HCT116 (cell line): ENCODE results near the gene DIP2B. TPM values are rescaled to one million over a fixed set of nuclear protein-coding genes. Genes with fewer than 3 reads are reported as not detected.

ENCODE experiments used
- ATAC-seq: fragments of 200-7000 bp; cut with Tn5 transposase; 2 replicates; pipeline ENCODE4 v1.9.1; 2020; ENCODE audit warnings: mild to moderate bottlenecking, moderate library complexity
- BruUV-seq: library from RNA; stranded (reverse); fragments of 400-500 nt; replicated peaks from 2 replicates; lab custom pipeline; 2021; lab: Mats Ljungman, UMichigan
- CTCF ChIA-PET: fragments of 300-600 bp; sonication (Branson Sonifier 250); formaldehyde crosslinking; loops from one replicate; lab custom pipeline; 2021; ENCODE audit warnings: antibody characterized with exemption; lab: Charles Lee
- POLR2A ChIA-PET: fragments of 300-600, 350-600 bp; sonication (Branson Sonifier 250); formaldehyde crosslinking; loops from one replicate; lab custom pipeline; 2021; ENCODE audit warnings: antibody characterized with exemption; lab: Charles Lee
- RAD21 ChIA-PET, 2 experiments: fragments of 300-600 bp; sonication (Branson Sonifier 250); formaldehyde crosslinking; loops; one replicate each; lab custom pipeline; 2023; ENCODE audit warnings: low total read pairs in 2 of 2; ENCODE audit not compliant: uncharacterized antibody in 2 of 2, unreplicated experiment in 2 of 2, low non-redundant PET in 1 of 2; lab: Charles Lee
- DNase-seq: peaks from one replicate; pipeline ENCODE4 v3.0.0-alpha.2; 2010; ENCODE audit warnings: low read depth, low spot score
- H2AFZ ChIP-seq: fragments of 200-600 bp; shearing (Covaris generic), sonication (generic); 2 replicates; pipeline ENCODE4 v1.6.1; 2017; ENCODE audit warnings: low read depth, mixed run types, mixed read lengths, antibody characterized with exemption, low read length; ENCODE audit not compliant: poor library complexity, severe bottlenecking
- H3K27ac ChIP-seq: 2 replicates; pipeline ENCODE4 v1.5.1; 2012; ENCODE audit warnings: low read depth, low read length
- H3K27me3 ChIP-seq: fragments of 200-600 bp; sonication (generic); 2 replicates; pipeline ENCODE4 v1.6.1; 2016; ENCODE audit warnings: mixed run types, low read length, mixed read lengths; ENCODE audit not compliant: insufficient read depth
- H3K36me3 ChIP-seq, 2 experiments: fragments of 200-500 bp in 1 of 2; fragments of 200-600 bp in 1 of 2; sonication (Bioruptor generic) in 1 of 2; sonication (generic) in 1 of 2; 2 replicates each; pipeline versions ENCODE4 v1.5.1 to v1.6.1; 2014 to 2016; ENCODE audit warnings: low read length in 2 of 2, inconsistent platforms in 1 of 2, mixed read lengths in 1 of 2, mixed run types in 1 of 2; ENCODE audit not compliant: insufficient read depth in 2 of 2, control insufficient read depth in 1 of 2
- H3K4me1 ChIP-seq, 2 experiments: fragments of 200-600 bp in 1 of 2; sonication (generic) in 1 of 2; 2 replicates each; pipeline versions ENCODE4 v1.5.1 to v1.6.1; 2012 to 2017; ENCODE audit warnings: low read length in 2 of 2, inconsistent platforms in 1 of 2, mild to moderate bottlenecking in 1 of 2, mixed read lengths in 1 of 2, mixed run types in 1 of 2, moderate library complexity in 1 of 2; ENCODE audit not compliant: insufficient read depth in 2 of 2, control insufficient read depth in 1 of 2
- H3K4me2 ChIP-seq: fragments of 200-600 bp; sonication (generic); 2 replicates; pipeline ENCODE4 v1.6.1; 2017; ENCODE audit warnings: mixed run types, low read length, mixed read lengths
- H3K4me3 ChIP-seq, 2 experiments: fragments of 200-600 bp in 1 of 2; sonication (generic) in 1 of 2; replicated peaks in 1 of 2; 2 replicates each; pipeline ENCODE4 v1.5.1; 2011 to 2016; ENCODE audit warnings: low read length in 2 of 2, control low read depth in 1 of 2, low read depth in 1 of 2, mild to moderate bottlenecking in 1 of 2, mixed read lengths in 1 of 2, mixed run types in 1 of 2
- H3K79me2 ChIP-seq: fragments of 200-600 bp; sonication (generic); 2 replicates; pipeline ENCODE4 v1.6.1; 2017; ENCODE audit warnings: mild to moderate bottlenecking, mixed run types, low read length, moderate library complexity, mixed read lengths; ENCODE audit not compliant: insufficient read depth
- H3K9ac ChIP-seq: fragments of 200-600 bp; sonication (generic); 2 replicates; pipeline ENCODE4 v1.6.1; 2016; ENCODE audit warnings: low read length, mixed read lengths
- H3K9me2 ChIP-seq: fragments of 200-600 bp; sonication (generic), shearing (Covaris generic); 2 replicates; pipeline ENCODE4 v1.6.1; 2017; ENCODE audit warnings: mixed run types, mild to moderate bottlenecking, moderate library complexity; ENCODE audit not compliant: insufficient read depth
- H3K9me3 ChIP-seq, 2 experiments: fragments of 200-500 bp in 1 of 2; fragments of 200-600 bp in 1 of 2; sonication (Bioruptor generic) in 1 of 2; sonication (generic) in 1 of 2; 2 replicates each; pipeline ENCODE4 v1.6.1; 2014 to 2017; ENCODE audit warnings: low read length in 2 of 2, mixed read lengths in 2 of 2, inconsistent platforms in 1 of 2, low read depth in 1 of 2, mild to moderate bottlenecking in 1 of 2, mixed run types in 1 of 2, moderate library complexity in 1 of 2; ENCODE audit not compliant: control insufficient read depth in 1 of 2, insufficient read depth in 1 of 2
- H4K20me1 ChIP-seq: fragments of 200-600 bp; sonication (generic), shearing (Covaris generic); 2 replicates; pipeline ENCODE4 v1.6.1; 2017; ENCODE audit warnings: mixed run types, mild to moderate bottlenecking, moderate library complexity; ENCODE audit not compliant: insufficient read depth
- CBX3 ChIP-seq: IDR thresholded peaks from 2 replicates; pipeline ENCODE4 v1.6.1; 2012; ENCODE audit warnings: low read depth
- EGR1 ChIP-seq: IDR thresholded peaks from 2 replicates; pipeline ENCODE4 v1.6.1; 2012; ENCODE audit warnings: low read depth
- ELF1 ChIP-seq: IDR thresholded peaks from 2 replicates; pipeline ENCODE4 v1.6.1; 2012; ENCODE audit warnings: low read depth, borderline replicate concordance
- EZH2 ChIP-seq: fragments of 200-600 bp; sonication (generic); IDR thresholded peaks from 2 replicates; pipeline ENCODE4 v1.6.1; 2017; ENCODE audit warnings: antibody characterized with exemption, mixed run types
- EZH2phosphoT487 ChIP-seq: fragments of 200-600 bp; IDR thresholded peaks from 2 replicates; pipeline ENCODE4 v1.6.1; 2018; ENCODE audit warnings: antibody characterized with exemption, borderline replicate concordance
- FOSL1 ChIP-seq: IDR thresholded peaks from 2 replicates; pipeline ENCODE4 v1.6.1; 2012; ENCODE audit warnings: low read depth
- JUND ChIP-seq: IDR thresholded peaks from 2 replicates; pipeline ENCODE4 v1.6.1; 2012
- POLR2A ChIP-seq: IDR thresholded peaks from 2 replicates; pipeline ENCODE4 v1.7.0; 2011; ENCODE audit warnings: borderline replicate concordance; ENCODE audit not compliant: insufficient read depth, insufficient read length; ENCODE audit errors: extremely low read depth
- RAD21 ChIP-seq: IDR thresholded peaks from 2 replicates; pipeline ENCODE4 v1.6.1; 2012; ENCODE audit warnings: low read depth, mild to moderate bottlenecking
- SIN3A ChIP-seq: IDR thresholded peaks from 2 replicates; pipeline ENCODE4 v1.6.1; 2012; ENCODE audit warnings: low read depth
- SP1 ChIP-seq: IDR thresholded peaks from 2 replicates; pipeline ENCODE4 v1.6.1; 2012; ENCODE audit warnings: low read depth
- SRF ChIP-seq: IDR thresholded peaks from 2 replicates; pipeline ENCODE4 v1.6.1; 2012; ENCODE audit warnings: low read depth
- TCF7L2 ChIP-seq: IDR thresholded peaks from 2 replicates; pipeline ENCODE4 v1.7.0; 2011; ENCODE audit warnings: borderline replicate concordance, inconsistent platforms; ENCODE audit not compliant: insufficient read depth, insufficient read length; ENCODE audit errors: extremely low read depth
- ZBTB33 ChIP-seq: IDR thresholded peaks from 2 replicates; pipeline ENCODE4 v1.6.1; 2011; ENCODE audit warnings: mild to moderate bottlenecking, low read length, moderate library complexity; ENCODE audit not compliant: insufficient replicate concordance; ENCODE audit errors: extremely low read depth
- ZFX ChIP-seq: fragments of 450-650 bp; IDR thresholded peaks from 2 replicates; pipeline ENCODE4 v1.6.1; 2017
- intact Hi-C: fragments of 100-400 bp; cut with micrococcal nuclease; formaldehyde crosslinking; loops from 2 replicates; pipeline ENCODE4 v1.10.0; 2022
- total RNA-seq: library from RNA; stranded (reverse); gene quantifications from one replicate; pipeline ENCODE4 v1.2.1, GENCODE V29; 2021; ENCODE audit not compliant: unreplicated experiment
- TF ChIP-seq, protein P1 (sequence below): IDR thresholded peaks from 2 replicates; pipeline ENCODE4 v1.6.1; 2012; ENCODE audit warnings: low read depth
- TF ChIP-seq, protein P2 (sequence below): IDR thresholded peaks from 2 replicates; pipeline ENCODE4 v1.6.1; 2012
- TF ChIP-seq, protein P3 (sequence below), 3 experiments: fragments of 200-600 bp in 1 of 3; sonication (generic) in 1 of 3; IDR thresholded peaks in 2 of 3; conservative IDR thresholded peaks in 1 of 3; 2 replicates each; pipeline ENCODE4 v1.5.1; 2012 to 2017; ENCODE audit warnings: low read depth in 2 of 3, low read length in 2 of 3, antibody characterized with exemption in 1 of 3, borderline replicate concordance in 1 of 3, control low read depth in 1 of 3, mild to moderate bottlenecking in 1 of 3, mixed read lengths in 1 of 3, mixed run types in 1 of 3, moderate library complexity in 1 of 3; ENCODE audit not compliant: insufficient read depth in 1 of 3

The DIP2B gene
- total RNA-seq, 1 experiment from 2014 or later, result 32.3 TPM

- TF ChIP-seq, protein P1, sequence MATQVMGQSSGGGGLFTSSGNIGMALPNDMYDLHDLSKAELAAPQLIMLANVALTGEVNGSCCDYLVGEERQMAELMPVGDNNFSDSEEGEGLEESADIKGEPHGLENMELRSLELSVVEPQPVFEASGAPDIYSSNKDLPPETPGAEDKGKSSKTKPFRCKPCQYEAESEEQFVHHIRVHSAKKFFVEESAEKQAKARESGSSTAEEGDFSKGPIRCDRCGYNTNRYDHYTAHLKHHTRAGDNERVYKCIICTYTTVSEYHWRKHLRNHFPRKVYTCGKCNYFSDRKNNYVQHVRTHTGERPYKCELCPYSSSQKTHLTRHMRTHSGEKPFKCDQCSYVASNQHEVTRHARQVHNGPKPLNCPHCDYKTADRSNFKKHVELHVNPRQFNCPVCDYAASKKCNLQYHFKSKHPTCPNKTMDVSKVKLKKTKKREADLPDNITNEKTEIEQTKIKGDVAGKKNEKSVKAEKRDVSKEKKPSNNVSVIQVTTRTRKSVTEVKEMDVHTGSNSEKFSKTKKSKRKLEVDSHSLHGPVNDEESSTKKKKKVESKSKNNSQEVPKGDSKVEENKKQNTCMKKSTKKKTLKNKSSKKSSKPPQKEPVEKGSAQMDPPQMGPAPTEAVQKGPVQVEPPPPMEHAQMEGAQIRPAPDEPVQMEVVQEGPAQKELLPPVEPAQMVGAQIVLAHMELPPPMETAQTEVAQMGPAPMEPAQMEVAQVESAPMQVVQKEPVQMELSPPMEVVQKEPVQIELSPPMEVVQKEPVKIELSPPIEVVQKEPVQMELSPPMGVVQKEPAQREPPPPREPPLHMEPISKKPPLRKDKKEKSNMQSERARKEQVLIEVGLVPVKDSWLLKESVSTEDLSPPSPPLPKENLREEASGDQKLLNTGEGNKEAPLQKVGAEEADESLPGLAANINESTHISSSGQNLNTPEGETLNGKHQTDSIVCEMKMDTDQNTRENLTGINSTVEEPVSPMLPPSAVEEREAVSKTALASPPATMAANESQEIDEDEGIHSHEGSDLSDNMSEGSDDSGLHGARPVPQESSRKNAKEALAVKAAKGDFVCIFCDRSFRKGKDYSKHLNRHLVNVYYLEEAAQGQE, result no peak
- TF ChIP-seq RAD21 (no peak), SIN3A (no peak), JUND (no peak), EZH2 (no peak), TCF7L2 (no peak), SRF (no peak)
- TF ChIP-seq, protein P2, sequence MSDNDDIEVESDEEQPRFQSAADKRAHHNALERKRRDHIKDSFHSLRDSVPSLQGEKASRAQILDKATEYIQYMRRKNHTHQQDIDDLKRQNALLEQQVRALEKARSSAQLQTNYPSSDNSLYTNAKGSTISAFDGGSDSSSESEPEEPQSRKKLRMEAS, result no peak
These were observed 52.6 kb downstream of the DIP2B start (continued) for GRCh38 chr12:50557421-50557820.

GRCh38 chr12:50558970-50559369 is 54.2 kb downstream of the DIP2B start:
- no TSS peak for BruUV-seq
- Histone ChIP-seq H2AFZ (no peak overlapping the region), H3K9me2 (no peaks in the 10 kb centered on the region), H3K9ac (no peak overlapping the region), H4K20me1 (no peaks in the 10 kb centered on the region)
- ATAC-seq, result no peak
- intact Hi-C loops, result no loop called here
- RAD21 ChIA-PET, result no interaction called here
- no peak for TF ChIP-seq POLR2A
- no peak for TF ChIP-seq ZBTB33
- TF ChIP-seq ELF1, result no peak
- TF ChIP-seq EZH2, result no peak
- TF ChIP-seq, protein P3, sequence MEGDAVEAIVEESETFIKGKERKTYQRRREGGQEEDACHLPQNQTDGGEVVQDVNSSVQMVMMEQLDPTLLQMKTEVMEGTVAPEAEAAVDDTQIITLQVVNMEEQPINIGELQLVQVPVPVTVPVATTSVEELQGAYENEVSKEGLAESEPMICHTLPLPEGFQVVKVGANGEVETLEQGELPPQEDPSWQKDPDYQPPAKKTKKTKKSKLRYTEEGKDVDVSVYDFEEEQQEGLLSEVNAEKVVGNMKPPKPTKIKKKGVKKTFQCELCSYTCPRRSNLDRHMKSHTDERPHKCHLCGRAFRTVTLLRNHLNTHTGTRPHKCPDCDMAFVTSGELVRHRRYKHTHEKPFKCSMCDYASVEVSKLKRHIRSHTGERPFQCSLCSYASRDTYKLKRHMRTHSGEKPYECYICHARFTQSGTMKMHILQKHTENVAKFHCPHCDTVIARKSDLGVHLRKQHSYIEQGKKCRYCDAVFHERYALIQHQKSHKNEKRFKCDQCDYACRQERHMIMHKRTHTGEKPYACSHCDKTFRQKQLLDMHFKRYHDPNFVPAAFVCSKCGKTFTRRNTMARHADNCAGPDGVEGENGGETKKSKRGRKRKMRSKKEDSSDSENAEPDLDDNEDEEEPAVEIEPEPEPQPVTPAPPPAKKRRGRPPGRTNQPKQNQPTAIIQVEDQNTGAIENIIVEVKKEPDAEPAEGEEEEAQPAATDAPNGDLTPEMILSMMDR (IDR thresholded peaks at IDR 0.05 in 2 of 3, conservative IDR thresholded peaks at IDR 0.05 in 1 of 3; ENCODE audit: borderline replicate concordance in 1 of 3, insufficient read depth in 1 of 3, low read depth in 2 of 3, low read length in 2 of 3), result no peak
- TF ChIP-seq, protein P2, result no peak
- no peak for TF ChIP-seq TCF7L2
- TF ChIP-seq SP1, result no peak
- TF ChIP-seq JUND, result no peak
- no peak for TF ChIP-seq SIN3A
- TF ChIP-seq EZH2phosphoT487, result no peak
- no peak for TF ChIP-seq FOSL1
- no peak for TF ChIP-seq EGR1
- TF ChIP-seq ZFX, result no peak
- no peak for TF ChIP-seq SRF
- TF ChIP-seq CBX3, result no peak
- TF ChIP-seq, all 23 proteins: peak for 0
- ChIA-PET POLR2A (no interaction called here), CTCF (no interaction called here)
- Histone ChIP-seq H3K36me3 (no peaks in the 10 kb centered on the region), H3K79me2 (peaks cover 67% of the 10 kb centered on the region), H3K27me3 (no peaks in the 10 kb centered on the region), H3K9me3 (no peaks in the 10 kb centered on the region), H3K27ac (no peak overlapping the region), H3K4me1 (peaks cover 30 to 52% of the 10 kb centered on the region in 2 experiments), H3K4me3 (no peak overlapping the region), H3K4me2 (no peak overlapping the region)
- no peak for DNase-seq
